Natural killer cell (primary cell): ENCODE data around the gene SNX12. TPM values are rescaled to one million over a fixed set of nuclear protein-coding genes. Genes with fewer than 3 reads are reported as not detected.

Source experiments
- ATAC-seq, 3 donors: fragments of 150-1000 bp in 2 of 3; fragments of 200-7000 bp in 1 of 3; cut with Tn5 transposase; 1 replicate in 1 of 3; 2 replicates in 2 of 3; pipeline ENCODE4 v1.10.0; 2021; ENCODE audit warnings: mild to moderate bottlenecking in 2 of 3, moderate library complexity in 2 of 3
- DNase-seq, 2 donors: peaks; one replicate each; pipeline versions ENCODE4 v3.0.0 to v3.0.0-alpha.2; 2013 to 2021; ENCODE audit warnings: mixed read lengths in 1 of 2
- H3K27ac ChIP-seq: one replicate; pipeline ENCODE4 v1.5.1; 2013; ENCODE audit warnings: mild to moderate bottlenecking, low read length
- H3K27me3 ChIP-seq: one replicate; pipeline ENCODE4 v1.6.1; 2013; ENCODE audit warnings: low read length; ENCODE audit not compliant: control insufficient read depth, insufficient read depth
- H3K36me3 ChIP-seq: one replicate; pipeline ENCODE4 v1.6.1; 2013; ENCODE audit warnings: low read length; ENCODE audit not compliant: control insufficient read depth, insufficient read depth
- H3K4me1 ChIP-seq: one replicate; pipeline ENCODE4 v1.6.1; 2013; ENCODE audit warnings: low read length; ENCODE audit not compliant: control insufficient read depth, insufficient read depth
- H3K4me3 ChIP-seq: one replicate; pipeline ENCODE4 v1.5.1; 2013; ENCODE audit warnings: low read length
- H3K9me3 ChIP-seq: one replicate; pipeline ENCODE4 v1.6.1; 2013; ENCODE audit warnings: low read length; ENCODE audit not compliant: control insufficient read depth, insufficient read depth
- H3K27ac Mint-ChIP-seq, 2 donors: one replicate each; pipeline ENCODE4 v1.8.0; 2022; ENCODE audit warnings: mild to moderate bottlenecking in 2 of 2, mixed read lengths in 2 of 2, moderate library complexity in 1 of 2
- H3K27me3 Mint-ChIP-seq, 2 donors: one replicate each; pipeline ENCODE4 v1.8.0; 2022; ENCODE audit warnings: low read depth in 2 of 2, mixed read lengths in 2 of 2
- H3K36me3 Mint-ChIP-seq: one replicate; pipeline ENCODE4 v1.8.0; 2022; ENCODE audit warnings: mixed read lengths
- H3K4me1 Mint-ChIP-seq, 2 donors: one replicate each; pipeline ENCODE4 v1.8.0; 2022; ENCODE audit warnings: mixed read lengths in 2 of 2
- H3K4me3 Mint-ChIP-seq: one replicate; pipeline ENCODE4 v1.8.0; 2022; ENCODE audit warnings: mild to moderate bottlenecking, moderate library complexity, mixed read lengths
- H3K9me3 Mint-ChIP-seq, 2 donors: one replicate each; pipeline ENCODE4 v1.8.0; 2022; ENCODE audit warnings: mixed read lengths in 2 of 2
- CTCF ChIP-seq: fragments of 200-600 bp; IDR thresholded peaks from one replicate; pipeline ENCODE4 v1.8.0; 2022; ENCODE audit warnings: antibody characterized with exemption
- WGBS: methylation state at CpG from one replicate; pipeline ENCODE4 v1.1.7; 2013; ENCODE audit warnings: missing lambda C conversion rate; ENCODE audit not compliant: insufficient coverage; 5-methylcytosine and 5-hydroxymethylcytosine counted together
- intact Hi-C: fragments of 100-400 bp; cut with micrococcal nuclease; formaldehyde crosslinking; loops from one replicate; pipeline ENCODE4 v1.14.2; 2022
- total RNA-seq, 4 donors: library from RNA; stranded (reverse); fragments of 120-200 nt in 1 of 4; gene quantifications; one replicate each; pipeline versions ENCODE4 v1.2.3 to v1.2.4, GENCODE V29; 2013 to 2022

Gene SNX12
- total RNA-seq, 3 donors from 2014 or later (not counting 1 experiment from before 2014, with no cell fraction given), result 36.0 to 40.1 (median 38.6) TPM

GRCh38 chrX:71082124-71082647, 14.1 kb upstream of the SNX12 start:
- no peak overlapping the region for H3K4me3 ChIP-seq
- no peak overlapping the region for H3K27ac Mint-ChIP-seq
- H3K4me1 ChIP-seq, result no peaks in the 10 kb centered on the region
- DNase-seq (no peak), ATAC-seq (no peak)
- TF ChIP-seq CTCF, result no peak
- no peaks in the 10 kb centered on the region for H3K9me3 Mint-ChIP-seq
- H3K27ac ChIP-seq, result no peak overlapping the region
- no peak overlapping the region for H3K4me3 Mint-ChIP-seq
- H3K27me3 Mint-ChIP-seq, result no peaks in the 10 kb centered on the region
- no peaks in the 10 kb centered on the region for H3K4me1 Mint-ChIP-seq
- no peaks in the 10 kb centered on the region for H3K27me3 ChIP-seq
- H3K36me3 Mint-ChIP-seq, result no peaks in the 10 kb centered on the region
- WGBS, result 100% methylated on average over 4 of the region's 5 CpGs
- intact Hi-C loops, result no loop called here
- no peaks in the 10 kb centered on the region for H3K36me3 ChIP-seq
- no peaks in the 10 kb centered on the region for H3K9me3 ChIP-seq

DNA sequence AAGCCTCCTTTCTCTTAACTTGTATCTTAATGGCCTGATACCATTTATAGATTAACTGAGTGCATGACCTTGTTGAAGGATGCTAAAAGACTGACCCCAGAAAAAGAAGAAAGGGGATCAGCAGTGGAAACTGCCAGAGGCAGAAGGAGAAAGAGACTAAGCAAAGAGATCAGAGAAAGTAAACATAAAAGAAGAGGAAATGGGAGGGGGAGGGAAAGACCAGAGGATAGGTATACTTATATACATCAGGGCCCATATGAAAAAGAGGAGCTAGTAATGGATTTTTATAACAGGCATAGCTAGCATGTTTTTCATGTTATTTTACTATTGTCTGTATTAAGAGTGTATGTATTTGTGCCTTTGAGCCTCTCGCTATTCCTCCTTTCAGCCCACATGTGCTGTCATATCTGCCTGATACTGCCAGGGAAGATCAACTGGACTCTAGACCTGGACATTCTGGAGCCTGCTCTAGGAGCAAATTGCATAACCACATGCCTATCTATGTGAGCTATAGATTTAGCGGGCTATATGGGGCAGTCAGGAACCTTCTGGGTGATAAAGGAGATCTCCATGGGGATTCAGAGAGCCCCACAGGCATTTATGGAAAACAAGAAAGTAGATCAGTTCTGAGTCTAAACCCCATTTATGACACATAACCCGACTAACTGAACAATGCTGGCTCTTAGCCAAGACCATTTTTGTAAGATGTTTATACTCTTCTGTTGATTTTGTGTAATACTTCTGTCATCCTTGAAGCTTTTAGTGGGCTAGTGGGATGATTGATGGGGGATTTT, 13.4 kb upstream of the SNX12 start:
- no peaks in the 10 kb centered on the region for H3K9me3 Mint-ChIP-seq
- no peaks in the 10 kb centered on the region for H3K27me3 ChIP-seq

DNA sequence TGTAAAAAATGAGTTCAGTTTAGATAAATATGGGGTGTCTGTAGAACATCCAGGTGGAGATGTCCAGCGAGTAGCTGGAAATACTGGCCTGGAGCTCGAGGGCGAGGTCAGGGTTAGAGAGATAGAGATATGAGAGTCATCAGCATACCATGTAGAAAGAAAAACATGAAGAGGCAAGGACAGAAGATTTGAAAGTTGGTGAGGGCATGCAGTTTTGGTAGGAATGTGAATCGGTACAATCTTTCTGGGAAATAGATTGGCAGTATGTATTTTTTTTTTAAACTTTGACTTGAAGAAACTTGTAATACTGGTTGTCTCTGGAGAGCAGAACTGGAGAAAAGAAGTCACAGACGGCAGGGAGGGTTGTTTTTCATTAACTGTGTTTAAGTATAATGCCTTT, 2.4 kb upstream of the SNX12 start:
- H3K36me3 ChIP-seq, result no peaks in the 10 kb centered on the region
- no peaks in the 10 kb centered on the region for H3K27me3 ChIP-seq
- intact Hi-C loops, result no loop called here
- no peaks in the 10 kb centered on the region for H3K36me3 Mint-ChIP-seq
- no peaks in the 10 kb centered on the region for H3K9me3 ChIP-seq
- no peaks in the 10 kb centered on the region for H3K9me3 Mint-ChIP-seq
- H3K4me3 ChIP-seq, result no peak overlapping the region
- ATAC-seq, result no peak
- no peak overlapping the region for H3K27ac ChIP-seq
- H3K4me1 Mint-ChIP-seq, result peaks cover 11 to 13% of the 10 kb centered on the region in 2 donors
- WGBS, result 98% methylated on average over 4 of the region's 5 CpGs
- peaks cover 9% of the 10 kb centered on the region for H3K4me1 ChIP-seq
- H3K4me3 Mint-ChIP-seq, result no peak overlapping the region
- no peak for TF ChIP-seq CTCF
- peaks cover 3 to 7% of the 10 kb centered on the region in 2 donors for H3K27me3 Mint-ChIP-seq
- DNase-seq, result no peak
- no peak overlapping the region for H3K27ac Mint-ChIP-seq

More for the DNA sequence above, 13.4 kb upstream of the SNX12 start:
- H3K4me1 ChIP-seq, result no peaks in the 10 kb centered on the region
- H3K36me3 ChIP-seq, result no peaks in the 10 kb centered on the region
- no peak overlapping the region for H3K27ac Mint-ChIP-seq
- ATAC-seq (no peak), DNase-seq (no peak)
- no peaks in the 10 kb centered on the region for H3K27me3 Mint-ChIP-seq
- H3K4me3 ChIP-seq, result no peak overlapping the region
- no peaks in the 10 kb centered on the region for H3K9me3 ChIP-seq
- H3K36me3 Mint-ChIP-seq, result no peaks in the 10 kb centered on the region
- WGBS, result 60% methylated on average over 1 of the region's 3 CpGs
- H3K4me3 Mint-ChIP-seq, result no peak overlapping the region
- H3K27ac ChIP-seq, result no peak overlapping the region
- intact Hi-C loops, result no loop called here
- TF ChIP-seq CTCF, result no peak
- H3K4me1 Mint-ChIP-seq, result no peaks in the 10 kb centered on the region
